Measurements from ENCODE around the gene PEPD. TPM values are rescaled to one million over a fixed set of nuclear protein-coding genes. Genes with fewer than 3 reads are reported as not detected.

The PEPD gene
- polyA plus RNA-seq, 3 donors = 61.5 to 218 (median 171) TPM

DNA sequence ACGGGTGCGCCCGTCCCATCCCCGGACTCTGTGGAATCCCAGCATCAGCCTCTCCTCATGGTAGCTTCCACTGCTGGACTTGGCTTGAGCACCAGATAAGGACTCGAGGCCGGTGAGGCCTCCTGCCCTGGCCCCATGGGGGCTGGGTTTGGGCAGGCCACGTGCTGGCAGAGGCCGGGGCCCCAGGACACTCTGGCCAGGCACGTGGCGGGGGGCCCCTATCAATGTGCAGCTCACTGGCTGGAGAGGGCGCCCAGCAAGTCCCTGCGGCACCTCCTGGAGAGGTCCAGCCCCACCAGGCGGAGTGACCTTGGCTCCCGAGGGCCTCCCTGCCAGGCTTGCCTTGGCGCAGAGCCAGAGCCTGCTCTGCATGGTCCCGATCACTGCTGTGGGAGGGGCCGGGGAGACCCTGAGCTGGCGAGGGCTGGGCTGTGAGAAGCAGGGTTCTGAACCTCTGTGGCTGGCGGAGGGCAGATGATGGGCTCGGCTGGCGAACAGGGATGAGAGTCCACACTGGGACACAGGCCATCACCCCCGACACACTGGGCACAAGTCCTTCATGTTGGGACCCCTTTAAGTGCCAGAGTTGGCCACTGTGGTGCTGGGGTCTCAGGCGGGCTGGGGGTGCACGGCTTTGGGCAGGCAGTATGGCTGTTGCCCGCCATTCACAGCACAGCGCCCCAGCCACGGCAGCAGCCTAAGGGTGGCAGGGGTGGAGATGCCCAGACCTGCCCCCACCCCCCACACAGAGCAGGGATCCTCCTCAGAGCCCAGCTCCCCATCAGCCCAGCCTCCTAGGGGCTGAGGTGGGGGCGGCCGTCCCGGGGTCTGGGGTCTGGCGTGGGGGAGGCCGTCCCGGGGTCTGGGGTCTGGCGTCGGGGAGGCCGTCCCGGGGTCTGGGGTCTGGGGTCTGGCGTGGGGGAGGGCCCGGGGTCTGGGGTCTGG lies 129.0 kb downstream of the PEPD start:
- H3K36me3 ChIP-seq (replicated peaks in 1 of 2; ENCODE audit: control insufficient read depth in 1 of 2, insufficient read depth in 2 of 2, low read length in 2 of 2) = peaks cover under 1 to 3% of the 10 kb centered on the region in 2 donors
- peaks cover 2 to 3% of the 10 kb centered on the region in 2 donors for H3K36me3 Mint-ChIP-seq
- peaks cover 66% of the 10 kb centered on the region for H3K79me2 ChIP-seq (ENCODE audit: insufficient read depth, low read length)
- H3K4me3 ChIP-seq (replicated peaks in 1 of 3; ENCODE audit: low read depth in 2 of 3, low read length in 3 of 3) = no peak overlapping the region
- no peaks in the 10 kb centered on the region for H3K9me3 Mint-ChIP-seq
- intact Hi-C loops (cut with micrococcal nuclease) = no loop called here
- no peak overlapping the region for H3K4me3 Mint-ChIP-seq
- TF ChIP-seq, protein P1, sequence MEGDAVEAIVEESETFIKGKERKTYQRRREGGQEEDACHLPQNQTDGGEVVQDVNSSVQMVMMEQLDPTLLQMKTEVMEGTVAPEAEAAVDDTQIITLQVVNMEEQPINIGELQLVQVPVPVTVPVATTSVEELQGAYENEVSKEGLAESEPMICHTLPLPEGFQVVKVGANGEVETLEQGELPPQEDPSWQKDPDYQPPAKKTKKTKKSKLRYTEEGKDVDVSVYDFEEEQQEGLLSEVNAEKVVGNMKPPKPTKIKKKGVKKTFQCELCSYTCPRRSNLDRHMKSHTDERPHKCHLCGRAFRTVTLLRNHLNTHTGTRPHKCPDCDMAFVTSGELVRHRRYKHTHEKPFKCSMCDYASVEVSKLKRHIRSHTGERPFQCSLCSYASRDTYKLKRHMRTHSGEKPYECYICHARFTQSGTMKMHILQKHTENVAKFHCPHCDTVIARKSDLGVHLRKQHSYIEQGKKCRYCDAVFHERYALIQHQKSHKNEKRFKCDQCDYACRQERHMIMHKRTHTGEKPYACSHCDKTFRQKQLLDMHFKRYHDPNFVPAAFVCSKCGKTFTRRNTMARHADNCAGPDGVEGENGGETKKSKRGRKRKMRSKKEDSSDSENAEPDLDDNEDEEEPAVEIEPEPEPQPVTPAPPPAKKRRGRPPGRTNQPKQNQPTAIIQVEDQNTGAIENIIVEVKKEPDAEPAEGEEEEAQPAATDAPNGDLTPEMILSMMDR (IDR thresholded peaks at IDR 0.05) = no peak
- peak overlapping the region; percentile 65 for H3K9ac ChIP-seq (ENCODE audit: insufficient read depth, low read length, poor library complexity, severe bottlenecking)
- H4K20me1 ChIP-seq (ENCODE audit: insufficient read depth, low read length) = peaks cover 8% of the 10 kb centered on the region
- H2AFZ ChIP-seq (ENCODE audit: insufficient read depth, low read depth, low read length, poor library complexity, severe bottlenecking) = no peak overlapping the region
- H3K4me2 ChIP-seq (replicated peaks; ENCODE audit: extremely low read depth, low read length, poor library complexity, severe bottlenecking) = peak overlapping the region; percentile 83
- WGBS (ENCODE audit: insufficient coverage) = 86% methylated on average over 27 of the region's 39 CpGs
- H3K4me1 ChIP-seq (ENCODE audit: control insufficient read depth in 1 of 2, insufficient read depth in 2 of 2, low read length in 2 of 2) = peaks cover 74 to 83% of the 10 kb centered on the region in 2 donors
- H3K27ac ChIP-seq (ENCODE audit: low read depth in 1 of 2, low read length in 2 of 2) = peak overlapping the region; percentile 74 to 90
- no peak for DNase-seq
- H3K27me3 ChIP-seq (ENCODE audit: control insufficient read depth in 2 of 2, insufficient read depth in 2 of 2, low read length in 2 of 2) = no peaks in the 10 kb centered on the region
- peak overlapping the region; percentile 53 to 98 (median 83) for H3K27ac Mint-ChIP-seq
- no peaks in the 10 kb centered on the region for H3K9me3 ChIP-seq (replicated peaks in 1 of 2; ENCODE audit: control insufficient read depth in 1 of 2, insufficient read depth in 1 of 2, low read length in 2 of 2)
- H3K4me1 Mint-ChIP-seq = peaks cover 70% of the 10 kb centered on the region
- H3K27me3 Mint-ChIP-seq (ENCODE audit: low read depth in 3 of 3) = no peaks in the 10 kb centered on the region

DNA sequence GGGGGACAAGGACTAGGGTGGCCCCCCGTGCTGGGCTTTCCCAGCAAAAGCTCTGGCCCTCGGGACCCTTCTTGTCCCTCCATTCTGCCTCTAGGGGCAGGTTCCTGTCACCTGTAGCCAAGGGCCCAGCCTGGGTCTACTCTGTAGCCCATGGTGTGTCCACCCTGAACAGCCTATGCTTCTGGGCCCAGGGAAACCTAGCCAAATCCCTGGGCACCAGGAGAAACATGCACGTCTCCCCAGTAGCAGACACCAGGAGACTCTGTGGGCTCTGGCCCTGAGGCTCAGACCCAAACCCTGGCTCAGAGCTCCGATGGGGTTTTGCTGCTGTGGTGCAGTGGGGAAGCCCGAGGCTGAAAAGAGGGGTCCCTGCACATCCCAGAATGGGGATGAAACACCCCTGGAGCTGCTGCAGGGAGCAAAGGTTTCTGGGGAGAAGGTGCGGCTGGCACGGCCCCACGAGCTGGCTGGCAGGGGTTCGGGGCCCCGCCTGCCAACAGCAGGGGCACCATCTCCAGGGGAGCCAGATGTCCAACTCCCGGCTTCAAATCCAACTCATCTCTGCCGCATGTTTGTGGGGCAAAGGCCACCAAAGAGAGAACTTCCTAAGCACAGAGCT lies 129.9 kb downstream of the PEPD start:
- H3K9me3 ChIP-seq (replicated peaks in 1 of 2; ENCODE audit: control insufficient read depth in 1 of 2, insufficient read depth in 1 of 2, low read length in 2 of 2) = no peaks in the 10 kb centered on the region
- TF ChIP-seq, protein P1 (IDR thresholded peaks at IDR 0.05) = no peak
- H3K27ac ChIP-seq (ENCODE audit: low read depth in 1 of 2, low read length in 2 of 2) = peak overlapping the region in 1 of 2 donors; percentile 90
- no peak overlapping the region for H3K4me3 ChIP-seq (replicated peaks in 1 of 3; ENCODE audit: low read depth in 2 of 3, low read length in 3 of 3)
- Mint-ChIP-seq H3K27ac (no peak overlapping the region), H3K4me3 (no peak overlapping the region), H3K9me3 (no peaks in the 10 kb centered on the region), H3K27me3 (ENCODE audit: low read depth in 3 of 3) (no peaks in the 10 kb centered on the region), H3K4me1 (peaks cover 70% of the 10 kb centered on the region), H3K36me3 (peaks cover 11% of the 10 kb centered on the region in 2 donors)
- H3K4me2 ChIP-seq (replicated peaks; ENCODE audit: extremely low read depth, low read length, poor library complexity, severe bottlenecking) = no peak overlapping the region
- H3K4me1 ChIP-seq (ENCODE audit: control insufficient read depth in 1 of 2, insufficient read depth in 2 of 2, low read length in 2 of 2) = peaks cover 74 to 83% of the 10 kb centered on the region in 2 donors
- peaks cover 75% of the 10 kb centered on the region for H3K79me2 ChIP-seq (ENCODE audit: insufficient read depth, low read length)
- no peak overlapping the region for H2AFZ ChIP-seq (ENCODE audit: insufficient read depth, low read depth, low read length, poor library complexity, severe bottlenecking)
- WGBS (ENCODE audit: insufficient coverage) = 87% methylated on average over 11 of the region's 12 CpGs
- intact Hi-C loops (cut with micrococcal nuclease) = no loop called here
- no peak overlapping the region for H3K9ac ChIP-seq (ENCODE audit: insufficient read depth, low read length, poor library complexity, severe bottlenecking)
- peaks cover 16% of the 10 kb centered on the region for H4K20me1 ChIP-seq (ENCODE audit: insufficient read depth, low read length)
- H3K27me3 ChIP-seq (ENCODE audit: control insufficient read depth in 2 of 2, insufficient read depth in 2 of 2, low read length in 2 of 2) = no peaks in the 10 kb centered on the region
- H3K36me3 ChIP-seq (replicated peaks in 1 of 2; ENCODE audit: control insufficient read depth in 1 of 2, insufficient read depth in 2 of 2, low read length in 2 of 2) = peaks cover 9 to 12% of the 10 kb centered on the region in 2 donors
- DNase-seq = no peak
